Tibial nerve (tissue), 4 donors: ENCODE data around the gene ZNF430.

Source experiments
- CTCF ChIP-seq, 5 experiments: fragments of 200-600 bp in 3 of 5; fragments of 450-650 bp in 2 of 5; sonication (generic) in 3 of 5; IDR thresholded peaks; one replicate each; pipeline ENCODE4 v1.5.1; 2016 to 2019; ENCODE audit warnings: antibody characterized with exemption in 5 of 5, mild to moderate bottlenecking in 3 of 5, moderate library complexity in 2 of 5
- EP300 ChIP-seq, 2 donors: sonication (generic); formaldehyde crosslinking; IDR thresholded peaks; one replicate each; pipeline ENCODE4 v1.6.1; 2017; ENCODE audit warnings: antibody characterized with exemption in 2 of 2, mild to moderate bottlenecking in 1 of 2
- POLR2A ChIP-seq, 2 donors: fragments of 450-650 bp; IDR thresholded peaks; one replicate each; pipeline ENCODE4 v1.6.1; 2017; ENCODE audit warnings: antibody characterized with exemption in 2 of 2, mild to moderate bottlenecking in 2 of 2, moderate library complexity in 2 of 2

- TF ChIP-seq CTCF (IDR thresholded peaks at IDR 0.05) = no peak
- no peak for TF ChIP-seq POLR2A (IDR thresholded peaks at IDR 0.05)
- TF ChIP-seq EP300 (IDR thresholded peaks at IDR 0.05) = no peak
These were observed 8.5 kb downstream of the ZNF430 start for GRCh38 chr19:21028969-21029268.
